SK-N-MC (cell line): ENCODE measurements around the gene GRAP2.

Source experiments
- EZH2 ChIP-seq: fragments of 200-600 bp; sonication (generic); IDR thresholded peaks from one replicate; pipeline ENCODE4 v1.6.1; 2017; ENCODE audit warnings: antibody characterized with exemption
- POLR2AphosphoS5 ChIP-seq: IDR thresholded peaks from 2 replicates; pipeline ENCODE4 v1.6.1; 2012; ENCODE audit warnings: mild to moderate bottlenecking, low read depth, low read length, borderline replicate concordance

DNA sequence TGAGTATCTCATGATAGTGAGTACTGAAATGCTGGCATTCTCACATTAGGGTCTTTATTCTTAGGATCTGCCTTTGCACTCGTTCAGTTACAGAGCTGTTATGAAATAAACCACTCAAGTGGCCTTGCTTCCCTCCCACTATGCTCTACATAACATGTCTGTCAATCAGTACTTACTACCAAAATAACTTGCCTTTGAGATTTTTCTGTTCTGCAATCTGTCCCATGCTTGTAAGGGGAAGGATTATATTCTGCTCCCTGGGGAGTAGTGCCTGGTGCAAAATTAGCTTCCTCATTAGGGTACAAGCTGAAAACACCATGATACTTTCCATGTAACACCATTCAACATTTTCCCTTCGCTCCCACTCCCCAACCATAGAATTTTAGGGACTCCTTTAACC lies 1.9 kb upstream of the GRAP2 start:
- no peak for TF ChIP-seq POLR2AphosphoS5
- TF ChIP-seq EZH2: no peak
